ENCODE measurements around the gene CDH23. TPM values are rescaled to one million over a fixed set of nuclear protein-coding genes. Genes with fewer than 3 reads are reported as not detected.
A peak's percentile ranks its signal among the peaks of the same experiment; 100 is the strongest.

Gene CDH23
- total and polyA plus RNA-seq, 9 of the 15 experiments (the other 6 are each of a cell fraction or from before 2014, with no cell fraction given): 0.18 to 1.2 (median 0.47) TPM

DNA sequence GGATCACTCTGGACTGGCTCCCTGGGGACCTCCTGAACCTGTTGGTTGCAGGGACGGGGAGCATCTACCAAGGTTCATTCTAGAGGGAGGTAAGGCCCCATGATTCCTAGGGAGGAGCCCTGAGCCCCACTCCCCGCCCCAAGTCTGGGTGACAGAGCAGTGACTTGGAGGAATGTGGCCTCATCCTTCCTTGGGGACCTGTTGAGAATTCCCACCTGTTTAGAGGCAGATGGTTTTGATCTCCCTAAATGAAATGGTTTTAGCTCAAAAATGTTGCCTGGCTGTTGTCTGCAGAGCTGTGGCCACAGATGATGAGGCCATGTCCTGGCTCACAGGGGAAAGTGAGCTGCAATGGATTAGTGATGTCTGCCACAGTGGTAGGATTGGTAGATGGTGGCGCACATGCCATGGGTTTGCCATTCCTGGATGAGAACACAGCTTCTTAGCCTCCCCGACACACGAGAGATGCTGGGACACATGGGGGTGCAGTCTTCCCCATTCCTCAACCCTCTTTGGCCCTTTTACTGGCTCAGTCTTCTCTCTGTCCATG, 310.6 kb downstream of the CDH23 start:
- WGBS (ENCODE audit: insufficient coverage, low coverage, missing lambda C conversion rate): 45% methylated on average over 5 of the region's 5 CpGs
- FAIRE-seq: no peak
- no peak for DNase-seq (ENCODE audit: extremely low read depth in 1 of 4, low spot score in 3 of 4)
- Histone ChIP-seq H4K20me1 (replicated peaks; ENCODE audit: control insufficient read depth, insufficient read depth, low read length) (no peaks in the 10 kb centered on the region), H3K27me3 (ENCODE audit: control insufficient read depth in 2 of 2, insufficient read depth in 2 of 2, low read length in 2 of 2) (no peaks in the 10 kb centered on the region), H3K4me2 (ENCODE audit: insufficient read depth, low read length) (no peak overlapping the region), H3K36me3 (ENCODE audit: control insufficient read depth, insufficient read depth, low read length) (no peaks in the 10 kb centered on the region), H3K79me2 (ENCODE audit: control insufficient read depth, insufficient read depth, low read length) (no peaks in the 10 kb centered on the region), H3K27ac (ENCODE audit: extremely low read depth, low read depth, low read length) (no peak overlapping the region), H3K9me1 (ENCODE audit: control insufficient read depth, insufficient read depth, low read length) (no peaks in the 10 kb centered on the region), H2AFZ (ENCODE audit: low read depth, low read length) (peak overlapping the region; percentile 71; the same call in 1 of the 2 replicates), H3K4me1 (replicated peaks in 1 of 2; ENCODE audit: control insufficient read depth in 2 of 2, insufficient read depth in 2 of 2, low read length in 2 of 2) (peaks cover 0 to 47% of the 10 kb centered on the region in 2 experiments; a peak in 3 of 5 replicates), H3K4me3 (no peak overlapping the region), H3K9me3 (replicated peaks; ENCODE audit: control insufficient read depth, insufficient read depth, low read depth, low read length) (no peaks in the 10 kb centered on the region), H3K9ac (ENCODE audit: insufficient read depth in 1 of 2, low read depth in 2 of 2, low read length in 2 of 2) (peak overlapping the region in 1 of 2 experiments; percentile 37; a peak in 2 of 4 replicates)
- ChIA-PET CTCF (ENCODE audit: low intra/inter-chr PET ratio) (no interaction called here), POLR2A (interaction anchor here (0.6 to 1.4 kb wide), 5 partner anchors 9 to 98 kb away, joined by 3 to 5 read pairs (median 4); no protein-coding TSS in a partner anchor)
- ATAC-seq: no peak
- intact Hi-C loops (cut with micrococcal nuclease) (loop anchor here (5.0 to 10.0 kb wide), 2 partner anchors 85 to 187 kb away; no protein-coding TSS in a partner anchor), in situ Hi-C loops (cut with MboI) (loop anchor here (10.0 kb wide), 1 partner anchor 323 kb away; no protein-coding TSS in a partner anchor)
- BruUV-seq (replicated peaks): no TSS peak
- TF ChIP-seq MLLT1 (IDR thresholded peaks at IDR 0.05) (peak in 1 of 2 experiments; percentile 96; a peak in 2 of 4 replicates), ZNF175 (CRISPR knock-in tag; IDR thresholded peaks at IDR 0.05; ENCODE audit: low read depth) (no peak), ZNF23 (CRISPR knock-in tag; IDR thresholded peaks at IDR 0.05) (peak; percentile 86), REST (IDR thresholded peaks at IDR 0.05; ENCODE audit: borderline replicate concordance) (peak; percentile 43; the same call in 1 of the 2 replicates), REST (CRISPR knock-in tag; IDR thresholded peaks at IDR 0.05; ENCODE audit: low read depth) (no peak), ZNF436 (CRISPR knock-in tag; IDR thresholded peaks at IDR 0.05) (no peak), RBFOX2 (IDR thresholded peaks at IDR 0.05; ENCODE audit: low read depth, low read length) (no peak)
- TF ChIP-seq, protein P1, sequence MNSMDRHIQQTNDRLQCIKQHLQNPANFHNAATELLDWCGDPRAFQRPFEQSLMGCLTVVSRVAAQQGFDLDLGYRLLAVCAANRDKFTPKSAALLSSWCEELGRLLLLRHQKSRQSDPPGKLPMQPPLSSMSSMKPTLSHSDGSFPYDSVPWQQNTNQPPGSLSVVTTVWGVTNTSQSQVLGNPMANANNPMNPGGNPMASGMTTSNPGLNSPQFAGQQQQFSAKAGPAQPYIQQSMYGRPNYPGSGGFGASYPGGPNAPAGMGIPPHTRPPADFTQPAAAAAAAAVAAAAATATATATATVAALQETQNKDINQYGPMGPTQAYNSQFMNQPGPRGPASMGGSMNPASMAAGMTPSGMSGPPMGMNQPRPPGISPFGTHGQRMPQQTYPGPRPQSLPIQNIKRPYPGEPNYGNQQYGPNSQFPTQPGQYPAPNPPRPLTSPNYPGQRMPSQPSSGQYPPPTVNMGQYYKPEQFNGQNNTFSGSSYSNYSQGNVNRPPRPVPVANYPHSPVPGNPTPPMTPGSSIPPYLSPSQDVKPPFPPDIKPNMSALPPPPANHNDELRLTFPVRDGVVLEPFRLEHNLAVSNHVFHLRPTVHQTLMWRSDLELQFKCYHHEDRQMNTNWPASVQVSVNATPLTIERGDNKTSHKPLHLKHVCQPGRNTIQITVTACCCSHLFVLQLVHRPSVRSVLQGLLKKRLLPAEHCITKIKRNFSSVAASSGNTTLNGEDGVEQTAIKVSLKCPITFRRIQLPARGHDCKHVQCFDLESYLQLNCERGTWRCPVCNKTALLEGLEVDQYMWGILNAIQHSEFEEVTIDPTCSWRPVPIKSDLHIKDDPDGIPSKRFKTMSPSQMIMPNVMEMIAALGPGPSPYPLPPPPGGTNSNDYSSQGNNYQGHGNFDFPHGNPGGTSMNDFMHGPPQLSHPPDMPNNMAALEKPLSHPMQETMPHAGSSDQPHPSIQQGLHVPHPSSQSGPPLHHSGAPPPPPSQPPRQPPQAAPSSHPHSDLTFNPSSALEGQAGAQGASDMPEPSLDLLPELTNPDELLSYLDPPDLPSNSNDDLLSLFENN (IDR thresholded peaks at IDR 0.05; ENCODE audit: low read depth in 2 of 2, low read length in 2 of 2): peak in 1 of 2 experiments; percentile 54; a peak in 1 of 4 replicates
